ENCODE measurements around the gene TRPM5. TPM values are rescaled to one million over a fixed set of nuclear protein-coding genes. Genes with fewer than 3 reads are reported as not detected.

TRPM5 gene
- total RNA-seq, 1 donor from 2014 or later = not detected

DNA sequence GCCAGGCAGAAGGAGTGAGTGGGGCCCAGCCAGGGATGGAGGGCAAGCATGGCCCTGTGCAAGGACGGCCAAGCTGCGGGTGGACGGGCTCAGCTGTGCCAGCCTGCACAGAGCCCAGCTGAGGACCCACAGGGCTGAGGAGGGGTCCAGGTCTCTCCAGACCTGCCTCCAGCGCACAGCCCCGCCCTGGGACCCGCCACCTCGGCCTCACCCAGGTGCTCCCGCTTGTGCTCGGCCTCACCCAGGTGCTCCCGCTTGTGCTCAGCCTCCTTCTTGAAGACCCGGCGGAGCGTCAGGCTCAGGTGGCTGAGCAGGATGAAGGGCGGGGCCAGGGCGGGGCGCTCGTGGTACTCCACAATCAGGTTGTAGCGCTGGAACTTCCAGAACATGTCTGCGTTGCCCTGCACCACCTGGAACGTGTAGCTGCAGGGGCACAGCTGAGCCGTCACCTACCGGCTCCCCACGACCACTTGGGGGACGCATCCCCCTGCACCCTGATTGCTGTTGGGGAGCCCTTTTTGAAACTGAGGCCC is 37.4 kb downstream of the TRPM5 start:
- no peak for DNase-seq (ENCODE audit: low spot score)

GRCh38 chr11:2406451-2406850 is 37.9 kb downstream of the TRPM5 start:
- no peak for DNase-seq (ENCODE audit: low spot score)

GRCh38 chr11:2404735-2405196 is 39.5 kb downstream of the TRPM5 start:
- DNase-seq (ENCODE audit: low spot score) = no peak

GRCh38 chr11:2402890-2403645 is 41.2 kb downstream of the TRPM5 start:
- no peak for DNase-seq (ENCODE audit: low spot score)

DNA sequence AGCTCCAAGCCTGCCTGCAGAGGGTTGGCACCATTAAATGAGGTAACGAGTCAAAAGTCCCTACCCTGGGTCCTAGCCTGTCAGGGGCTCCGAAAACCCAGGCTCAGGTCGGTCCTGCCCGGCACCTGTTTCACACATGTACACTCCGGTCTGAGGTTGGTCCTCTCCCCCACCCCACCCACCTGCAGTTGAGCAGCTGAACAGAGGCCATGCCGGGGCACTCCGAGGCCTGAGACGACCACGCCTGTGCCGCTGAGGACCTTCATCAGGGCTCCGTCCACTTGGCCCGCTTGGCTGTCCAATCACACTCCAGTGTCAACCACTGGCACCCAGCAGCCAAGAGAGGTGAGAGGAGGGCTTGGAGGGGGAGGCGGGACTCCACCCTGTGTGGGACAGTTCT is 42.2 kb downstream of the TRPM5 start:
- no peak for DNase-seq (ENCODE audit: low spot score)

DNA sequence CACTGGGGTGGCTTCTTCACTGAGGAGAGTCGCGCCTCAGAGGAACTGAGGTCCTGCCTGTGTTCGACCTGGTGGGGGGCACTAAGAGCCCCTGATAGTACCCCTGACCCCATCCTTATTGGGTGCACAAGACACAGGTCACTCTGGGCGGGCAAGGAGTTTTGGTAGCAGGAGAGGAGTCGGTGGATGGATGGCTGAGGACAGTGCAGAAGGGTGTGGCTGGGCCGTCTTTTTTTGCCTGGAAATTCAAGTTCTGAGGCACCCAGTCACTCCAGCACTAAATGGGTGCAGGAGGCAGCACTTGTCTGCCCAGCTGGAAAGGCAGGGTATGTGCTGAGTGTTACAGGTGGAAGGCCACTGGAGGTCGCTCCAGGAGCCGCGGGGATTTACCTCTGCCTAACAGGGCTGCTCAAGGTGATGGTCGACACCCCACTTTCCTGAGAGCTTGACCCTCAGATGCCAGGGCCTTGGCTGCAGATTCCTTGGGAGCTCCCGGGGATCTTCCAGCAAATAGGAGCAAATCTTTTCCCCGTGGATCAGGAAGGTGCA is 42.8 kb downstream of the TRPM5 start:
- no peak for DNase-seq (ENCODE audit: low spot score)

DNA sequence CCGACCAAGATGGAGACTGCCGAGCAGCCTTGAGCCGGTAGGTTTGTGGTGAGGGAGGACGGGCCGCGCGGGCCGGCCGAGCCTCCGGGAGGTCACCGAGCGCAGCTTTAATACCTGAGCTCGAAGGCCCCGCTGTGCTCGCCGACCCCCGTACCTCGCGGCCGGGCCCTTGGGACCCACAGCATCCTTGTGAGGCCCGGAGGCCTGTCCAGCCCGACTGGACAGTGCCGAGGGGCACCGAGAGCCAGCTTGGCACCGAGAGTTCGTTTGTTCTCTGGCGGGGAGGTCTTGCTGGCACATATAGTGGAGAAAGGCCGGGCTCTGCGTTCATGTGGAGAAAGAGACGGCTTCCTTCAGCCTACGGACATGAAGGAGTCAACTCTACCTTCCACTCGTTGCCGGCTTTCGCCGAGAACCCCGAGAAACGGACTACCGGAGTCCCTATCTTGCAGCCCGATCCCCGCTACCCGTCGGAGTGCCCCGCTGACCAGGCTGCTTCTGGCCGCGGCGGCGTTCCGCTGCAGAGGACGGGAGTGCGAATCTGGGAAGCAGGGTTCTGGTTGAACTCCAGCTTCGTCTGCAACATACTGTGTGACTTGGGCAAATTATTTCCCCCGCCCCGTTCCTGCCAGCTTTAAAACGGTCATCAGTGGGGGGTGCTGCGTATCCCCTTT is 43.4 kb downstream of the TRPM5 start:
- DNase-seq (ENCODE audit: low spot score) = peak; percentile 17

DNA sequence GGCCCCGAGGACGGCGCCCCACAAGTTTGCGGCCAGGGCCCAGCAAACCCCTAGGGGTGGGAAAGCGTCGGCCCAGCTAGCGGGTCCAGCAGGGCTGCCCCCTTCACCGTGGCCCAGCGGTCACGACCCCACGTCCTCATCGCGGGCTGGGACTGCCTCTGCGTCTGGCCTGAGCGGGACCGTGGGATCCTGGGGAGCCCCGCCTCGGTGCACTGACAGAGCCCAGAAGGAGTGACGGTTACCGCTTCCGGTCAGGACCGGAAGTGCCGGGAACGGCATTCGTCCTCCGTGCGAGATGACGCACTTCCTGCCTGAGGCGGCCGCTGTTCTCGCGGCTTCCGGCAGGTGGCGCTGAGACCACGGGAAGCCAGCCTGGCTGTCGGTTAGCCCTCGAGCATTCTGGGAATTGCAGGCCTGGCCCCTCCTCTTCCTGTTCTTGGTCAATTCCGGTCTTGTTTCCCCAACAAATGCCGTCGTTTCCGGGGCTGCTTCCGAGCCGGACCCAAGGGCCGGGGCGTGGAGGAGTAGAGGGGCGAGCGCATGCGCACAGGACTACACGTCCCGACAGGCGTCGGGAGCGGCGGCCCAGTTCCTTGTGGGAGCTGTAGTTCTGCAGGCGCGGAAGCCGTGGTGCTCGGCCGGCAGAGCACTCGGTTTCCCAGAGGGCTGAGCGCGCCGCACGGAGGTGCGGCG is 44.1 kb downstream of the TRPM5 start, which contains the start of gene TSSC4:
Gene TSSC4, plus strand, starts transcription at position 682 of the 693 bp plus-strand sequence. CDS start 1,884 bp downstream, outside the sequence.
- peak; percentile 100 for DNase-seq (ENCODE audit: low spot score)

DNA sequence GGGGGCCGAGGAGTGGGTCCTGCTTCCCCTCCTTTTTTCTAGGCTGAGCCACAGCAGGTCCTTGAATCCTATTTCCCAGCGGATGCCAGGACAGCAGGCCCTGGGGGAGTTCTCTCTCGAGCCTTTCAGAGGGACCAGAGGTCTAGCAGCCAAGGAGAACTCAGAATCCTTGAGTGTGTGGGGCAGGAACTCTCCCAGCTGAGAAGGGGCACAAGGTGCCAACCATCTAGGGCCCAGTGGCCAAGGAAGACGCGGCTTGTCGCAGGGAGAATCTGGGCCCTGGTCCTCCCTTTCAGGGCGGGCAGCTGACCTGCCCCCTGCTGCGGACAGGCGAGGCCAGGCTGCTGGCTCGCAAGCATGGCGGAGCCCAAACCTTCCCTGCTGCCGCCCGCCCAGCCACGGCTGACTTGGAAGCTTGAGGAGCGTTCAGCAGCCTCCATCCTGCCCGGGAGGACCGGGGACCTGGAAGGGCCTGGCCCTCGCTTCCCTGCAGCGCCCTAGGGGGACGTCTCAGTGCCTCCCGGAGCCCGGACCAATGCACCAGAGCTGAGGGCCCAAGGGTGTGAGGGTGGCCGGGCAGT is 44.7 kb downstream of the TRPM5 start:
- no peak for DNase-seq (ENCODE audit: low spot score)

DNA sequence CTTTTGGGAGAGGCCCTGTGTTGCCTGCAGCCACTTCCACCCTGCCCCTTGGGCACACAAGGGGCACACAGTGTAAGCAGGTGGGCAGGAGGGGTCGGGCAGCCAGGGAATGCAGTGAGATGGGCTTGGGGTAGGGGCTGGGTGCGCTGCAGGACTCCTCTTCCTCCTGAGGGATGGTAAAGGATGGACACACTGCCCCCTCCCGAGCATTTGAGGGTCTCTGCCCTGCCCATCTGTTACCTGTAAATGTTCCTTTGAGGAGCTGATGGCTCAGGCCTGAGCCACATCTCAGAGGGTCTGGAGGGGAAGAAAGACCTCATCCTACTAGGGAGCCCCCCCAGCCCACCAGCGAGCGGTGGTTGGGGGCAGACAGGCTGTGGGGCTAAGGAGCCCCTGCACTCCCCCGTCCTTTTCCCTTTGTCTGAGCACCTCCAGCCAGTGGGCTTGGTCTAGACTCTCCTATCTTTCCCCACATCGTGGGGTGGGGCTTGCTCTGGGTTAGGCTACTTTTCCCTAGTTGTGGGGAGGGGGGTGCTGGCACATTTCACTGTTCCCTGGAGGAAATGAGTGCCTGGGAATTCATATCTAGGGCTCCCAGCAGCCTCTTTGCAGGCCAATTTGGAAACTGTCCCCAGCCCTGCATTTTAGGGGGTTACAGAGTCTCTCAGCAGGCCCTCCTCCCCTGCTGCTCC is 45.5 kb downstream of the TRPM5 start:
- no peak for DNase-seq (ENCODE audit: low spot score)

DNA sequence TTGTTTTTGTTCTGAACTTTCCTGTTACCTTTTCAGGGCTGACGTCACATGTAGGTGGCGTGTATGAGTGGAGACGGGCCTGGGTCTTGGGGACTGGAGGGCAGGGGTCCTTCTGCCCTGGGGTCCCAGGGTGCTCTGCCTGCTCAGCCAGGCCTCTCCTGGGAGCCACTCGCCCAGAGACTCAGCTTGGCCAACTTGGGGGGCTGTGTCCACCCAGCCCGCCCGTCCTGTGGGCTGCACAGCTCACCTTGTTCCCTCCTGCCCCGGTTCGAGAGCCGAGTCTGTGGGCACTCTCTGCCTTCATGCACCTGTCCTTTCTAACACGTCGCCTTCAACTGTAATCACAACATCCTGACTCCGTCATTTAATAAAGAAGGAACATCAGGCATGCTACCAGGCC is 47.3 kb downstream of the TRPM5 start:
- DNase-seq (ENCODE audit: low spot score) = no peak

- no peak for DNase-seq (ENCODE audit: low spot score)
These were observed 47.8 kb downstream of the TRPM5 start for GRCh38 chr11:2396471-2396870.

DNA sequence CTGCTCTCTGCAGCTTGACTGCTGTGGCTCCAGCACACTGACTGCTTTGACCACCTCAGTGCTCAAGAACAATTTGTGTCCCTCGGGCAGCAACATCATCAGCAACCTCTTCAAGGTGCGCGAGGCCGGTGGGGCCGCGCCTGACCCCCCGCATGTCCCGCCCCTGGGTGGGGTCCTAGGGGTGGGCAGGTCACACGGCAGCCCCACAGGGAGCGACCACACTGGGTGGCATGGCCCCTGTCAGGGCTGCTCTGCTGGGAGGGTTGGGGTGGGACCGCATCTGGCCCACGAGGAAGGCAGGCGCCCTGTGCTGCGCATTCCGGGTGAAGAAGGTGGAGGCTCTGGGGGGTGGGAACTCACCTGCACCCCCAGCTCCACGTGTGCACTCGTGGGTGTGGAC is 48.5 kb downstream of the TRPM5 start:
- DNase-seq (ENCODE audit: low spot score) = no peak

DNA sequence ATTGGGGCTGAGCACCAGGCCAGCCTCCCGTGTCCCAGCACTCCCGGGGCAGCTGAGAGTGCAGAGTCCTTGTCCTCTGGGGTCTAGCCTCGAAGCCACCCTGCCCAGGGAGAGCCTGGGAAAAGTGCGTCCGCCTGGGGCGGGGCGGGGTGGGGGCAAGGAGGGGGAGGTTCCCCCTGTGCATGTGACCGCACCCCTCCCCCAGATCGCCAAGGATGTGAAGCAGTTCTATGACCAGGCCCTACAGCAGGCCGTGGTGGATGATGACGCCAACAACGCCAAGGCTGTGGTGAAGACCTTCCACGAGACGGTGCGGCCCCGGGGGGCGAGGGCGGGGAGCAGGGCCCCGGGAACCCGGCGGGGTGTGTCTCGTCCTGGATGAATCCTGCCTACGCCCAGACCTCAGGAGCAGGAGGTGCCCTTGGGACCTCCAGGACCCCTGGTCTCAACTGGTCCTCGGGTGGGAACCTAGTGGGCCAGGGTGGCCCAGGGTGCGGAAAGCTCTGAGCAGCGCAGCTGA is 49.0 kb downstream of the TRPM5 start:
- no peak for DNase-seq (ENCODE audit: low spot score)

GRCh38 chr11:2394818-2395105 is 49.6 kb downstream of the TRPM5 start:
- no peak for DNase-seq (ENCODE audit: low spot score)

Other genes with a start within 250 kb of the TRPM5 start
- 2.4 TPM for gene ASCL2, start 173.9 kb downstream of the TRPM5 start, total RNA-seq (ENCODE audit: insufficient read depth, low replicate concordance)
- gene C11orf21, start 142.6 kb downstream of the TRPM5 start, total RNA-seq (ENCODE audit: insufficient read depth, low replicate concordance) = 0.96 TPM
- gene TSPAN32, start 142.5 kb downstream of the TRPM5 start, total RNA-seq (ENCODE audit: insufficient read depth, low replicate concordance) = 1.7 TPM
- 160 TPM for gene CD81, start 67.2 kb downstream of the TRPM5 start, total RNA-seq (ENCODE audit: insufficient read depth, low replicate concordance)
- 17.6 TPM for gene TSSC4, start 43.8 kb downstream of the TRPM5 start, total RNA-seq (ENCODE audit: insufficient read depth, low replicate concordance)
- gene KCNQ1, start 494 bp upstream of the TRPM5 start, total RNA-seq (ENCODE audit: insufficient read depth, low replicate concordance) = 7.9 TPM

Measured in umbilical cord (tissue), 2 donors.